Right renal cortex interstitium (tissue), 3 donors: Measurements from ENCODE around the gene MICAL2. TPM values are rescaled to one million over a fixed set of nuclear protein-coding genes. Genes with fewer than 3 reads are reported as not detected.

ENCODE experiments used
- DNase-seq, 3 donors: peaks; one replicate each; pipeline ENCODE4 v3.0.0-alpha.2; 2013; ENCODE audit warnings: low read depth in 3 of 3, low spot score in 2 of 3
- polyA plus RNA-seq, 3 donors: library from polyadenylated mRNA; unstranded; fragments of 120-200 nt; gene quantifications; one replicate each; pipeline ENCODE4 v1.2.1, GENCODE V29; 2013; ENCODE audit not compliant: insufficient read length in 3 of 3

Gene MICAL2
- polyA plus RNA-seq, 3 donors, result 6.7 to 8.3 (median 7.1) TPM

- DNase-seq, result no peak
These were observed 15.3 kb upstream of the MICAL2 start for GRCh38 chr11:12094872-12095800.

- DNase-seq, result no peak
These were observed 13.2 kb upstream of the MICAL2 start for GRCh38 chr11:12097219-12097618.

- no peak for DNase-seq
These were observed 11.8 kb upstream of the MICAL2 start for GRCh38 chr11:12098601-12099000.

DNA sequence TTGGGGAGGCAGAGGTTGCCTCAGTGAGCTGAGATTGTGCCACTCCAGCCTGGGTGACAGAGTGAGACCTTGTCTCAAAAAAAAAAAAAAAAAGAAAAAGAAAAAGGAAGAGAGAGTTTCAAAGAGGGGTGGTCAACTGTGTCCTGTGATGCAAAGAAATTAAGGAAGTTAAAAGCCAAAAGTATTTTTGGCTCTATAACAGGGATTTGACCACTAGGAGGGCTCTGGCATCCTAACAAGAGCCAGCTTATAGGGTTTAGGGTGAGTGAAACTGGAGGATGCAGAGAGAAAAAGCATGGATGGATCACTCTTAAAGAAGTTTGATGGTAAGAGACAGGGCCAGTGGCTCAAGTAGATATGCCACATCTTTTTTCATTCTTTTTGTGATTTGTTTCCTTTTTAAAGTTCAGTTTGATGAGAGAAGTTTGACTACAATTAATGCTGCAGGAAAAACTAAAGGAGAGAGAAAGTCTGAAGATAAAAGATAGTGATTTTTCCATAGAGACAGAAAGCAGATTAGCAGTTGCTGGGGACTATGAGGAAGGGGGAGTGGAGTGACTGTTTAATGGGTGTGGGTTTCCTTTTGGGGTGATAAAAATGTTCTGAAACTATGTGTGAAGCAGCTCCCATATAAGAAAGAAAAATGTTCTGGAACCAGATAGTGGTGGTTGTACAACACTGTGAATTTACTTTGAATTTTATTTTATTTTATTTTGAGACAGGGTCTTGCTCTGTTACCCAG is 11.1 kb upstream of the MICAL2 start:
- no peak for DNase-seq

DNA sequence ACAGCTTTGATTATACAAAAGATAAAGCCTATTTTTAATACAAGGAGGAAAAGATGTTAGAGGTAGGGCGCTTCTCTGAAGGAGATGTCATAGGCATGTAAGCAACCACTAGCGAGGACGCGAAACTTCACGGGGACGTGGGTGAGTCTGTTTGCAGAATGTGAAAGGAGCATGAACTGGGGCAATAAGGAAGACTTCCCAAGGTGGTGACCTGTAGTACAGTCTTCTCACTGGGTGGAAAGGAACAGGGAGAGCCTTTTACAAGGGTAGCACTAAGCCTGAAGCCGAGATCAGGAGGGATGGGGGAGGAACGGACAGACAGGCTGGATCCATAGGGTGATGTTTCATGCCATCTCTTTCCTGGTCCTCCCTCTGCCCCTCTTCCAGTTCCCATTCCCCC is 10.0 kb upstream of the MICAL2 start:
- DNase-seq, result no peak

DNA sequence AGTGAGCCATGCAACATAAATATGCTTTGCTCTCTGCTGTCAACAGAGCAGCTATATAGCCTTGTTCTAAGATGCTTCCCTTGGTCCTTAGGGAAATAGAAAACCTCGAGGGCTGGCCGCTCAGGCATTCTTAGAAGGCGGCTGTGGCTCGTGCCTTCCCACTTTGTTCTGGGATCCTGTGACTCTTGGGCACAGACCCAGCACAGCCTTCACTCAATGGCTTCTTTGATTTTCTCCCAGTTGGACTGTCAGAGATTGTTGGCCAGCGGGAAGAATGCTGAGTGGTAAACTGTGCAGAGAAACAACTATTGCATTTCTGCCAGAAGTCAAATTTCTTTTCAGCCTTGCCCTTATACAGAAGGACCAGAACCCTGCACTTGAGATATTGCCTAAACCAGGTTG is 9.5 kb upstream of the MICAL2 start:
- DNase-seq, result no peak

- no peak for DNase-seq
These were observed 9.1 kb upstream of the MICAL2 start for GRCh38 chr11:12101318-12101717.

- DNase-seq, result no peak
These were observed 7.6 kb upstream of the MICAL2 start for GRCh38 chr11:12102588-12103410.

DNA sequence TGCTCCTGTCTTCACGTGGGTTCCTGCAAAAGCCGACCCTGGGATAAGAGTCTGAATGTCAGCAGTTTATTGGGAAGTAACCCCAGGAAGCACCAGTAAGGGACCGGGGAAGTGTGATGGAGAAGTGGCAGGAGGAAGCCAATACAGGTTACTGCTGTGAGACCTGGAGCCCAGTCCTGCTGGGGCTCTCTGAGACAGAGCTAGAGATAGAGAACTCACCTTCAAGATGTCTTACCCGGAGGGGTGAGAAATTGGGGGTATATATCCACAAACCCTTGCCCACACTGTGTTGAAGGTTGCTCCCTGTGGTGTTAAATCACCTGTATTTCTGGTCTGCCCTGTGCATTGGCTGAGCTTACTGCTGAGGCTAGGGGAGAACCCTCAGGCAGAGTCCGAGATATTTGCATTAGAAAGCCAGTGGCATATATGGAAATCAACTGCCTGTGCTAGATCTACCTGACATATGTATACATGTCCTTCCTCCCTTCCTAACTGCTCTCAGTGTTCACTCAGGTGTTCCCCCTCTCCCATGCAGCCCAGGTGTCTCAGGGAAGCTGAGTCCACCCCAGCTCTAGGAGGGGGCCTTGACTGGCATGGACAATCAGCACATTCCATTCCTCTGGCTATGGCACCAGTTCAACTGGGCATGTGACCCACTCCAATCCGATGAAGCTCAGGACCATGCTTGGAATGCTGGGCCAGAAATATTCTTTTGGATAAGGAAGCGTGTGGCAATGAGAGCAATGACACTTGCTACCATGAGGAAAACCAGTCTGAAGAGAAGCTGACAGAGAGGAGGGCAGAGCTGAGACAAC is 6.8 kb upstream of the MICAL2 start:
- DNase-seq, result no peak

- DNase-seq, result no peak
These were observed 4.9 kb upstream of the MICAL2 start for GRCh38 chr11:12105471-12105870.

GRCh38 chr11:12106101-12106500 is 4.3 kb upstream of the MICAL2 start:
- DNase-seq, result no peak

- no peak for DNase-seq
These were observed 3.9 kb upstream of the MICAL2 start for GRCh38 chr11:12106501-12106900.

- no peak for DNase-seq
These were observed 1.4 kb upstream of the MICAL2 start for GRCh38 chr11:12108875-12109453.

GRCh38 chr11:12109591-12110196 is 696 bp upstream of the MICAL2 start:
- DNase-seq, result no peak

- DNase-seq, result no peak
These were observed 541 bp downstream of the MICAL2 start for GRCh38 chr11:12110714-12111548.

- DNase-seq, result no peak
These were observed 1.4 kb downstream of the MICAL2 start for GRCh38 chr11:12111549-12112520.

DNA sequence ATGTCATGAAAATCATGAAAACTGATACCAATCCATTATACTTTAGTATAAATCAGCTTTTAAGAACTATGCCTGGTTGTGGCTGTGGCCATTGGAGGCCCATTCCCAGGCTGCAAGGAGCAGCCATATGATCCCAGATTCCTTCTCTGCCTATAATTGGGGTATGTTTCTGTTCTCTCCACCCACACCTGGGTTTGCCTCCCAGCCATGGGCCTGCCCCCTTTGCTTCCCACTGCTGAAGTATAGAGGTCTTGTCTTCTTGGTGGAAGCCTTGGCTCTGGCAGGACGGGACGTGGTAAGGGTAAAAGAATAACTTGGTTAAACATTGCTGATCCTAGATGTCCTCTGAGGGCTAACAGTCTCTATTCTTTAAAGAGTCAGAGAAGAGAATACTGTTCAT is 2.4 kb downstream of the MICAL2 start:
- DNase-seq, result no peak
